Osteocyte (in vitro differentiated cells): ENCODE measurements around the gene HOTAIR. TPM values are rescaled to one million over a fixed set of nuclear protein-coding genes. Genes with fewer than 3 reads are reported as not detected.

Experiments used
- DNase-seq: peaks from one replicate; pipeline ENCODE4 v3.0.0; 2021; ENCODE audit warnings: mixed read lengths; ENCODE audit not compliant: unreplicated experiment; ENCODE audit errors: extremely low spot score
- H3K27ac Mint-ChIP-seq: one replicate; pipeline ENCODE4 v1.8.0; 2021; ENCODE audit warnings: mild to moderate bottlenecking, mixed read lengths; ENCODE audit not compliant: unreplicated experiment
- H3K27me3 Mint-ChIP-seq: one replicate; pipeline ENCODE4 v1.8.0; 2021; ENCODE audit warnings: mixed read lengths; ENCODE audit not compliant: unreplicated experiment
- H3K36me3 Mint-ChIP-seq: one replicate; pipeline ENCODE4 v1.8.0; 2021; ENCODE audit warnings: mixed read lengths; ENCODE audit not compliant: unreplicated experiment
- H3K4me1 Mint-ChIP-seq: one replicate; pipeline ENCODE4 v1.8.0; 2021; ENCODE audit warnings: mixed read lengths; ENCODE audit not compliant: unreplicated experiment
- H3K4me3 Mint-ChIP-seq: one replicate; pipeline ENCODE4 v1.8.0; 2021; ENCODE audit warnings: mild to moderate bottlenecking, moderate library complexity, mixed read lengths; ENCODE audit not compliant: unreplicated experiment
- H3K9me3 Mint-ChIP-seq: one replicate; pipeline ENCODE4 v1.8.0; 2021; ENCODE audit warnings: mixed read lengths; ENCODE audit not compliant: unreplicated experiment
- CTCF ChIP-seq: fragments of 200-600 bp; sonication (generic); IDR thresholded peaks from 2 replicates; pipeline ENCODE4 v1.5.0; 2021; ENCODE audit warnings: antibody characterized with exemption, mild to moderate bottlenecking, moderate library complexity
- total RNA-seq: library from RNA; stranded (reverse); gene quantifications from 2 replicates; pipeline ENCODE4 v1.2.1, GENCODE V29; 2021

The HOTAIR gene
- total RNA-seq, 1 donor from 2014 or later, result not detected

GRCh38 chr12:53984901-53985691 lies 10.3 kb upstream of the HOTAIR start, which contains the start of gene HOXC10:
TSS of gene HOXC10 (plus strand) at chr12:53985146. CDS start at chr12:53985260, 114 bp downstream.
- Mint-ChIP-seq H3K4me3 (no peak within 1 kb of the TSS), H3K4me1 (peaks cover 16% of the 10 kb centered on the region), H3K27me3 (peaks cover 95% of the 10 kb centered on the region), H3K9me3 (no peaks in the 10 kb centered on the region), H3K27ac (no peak within 1 kb of the TSS), H3K36me3 (no peaks in the 10 kb centered on the region)
- DNase-seq, result no peak
- peak; percentile 50 for TF ChIP-seq CTCF

GRCh38 chr12:53983950-53984572 lies 9.3 kb upstream of the HOTAIR start:
- Mint-ChIP-seq H3K4me1 (peaks cover 12% of the 10 kb centered on the region), H3K27ac (no peak overlapping the region), H3K27me3 (peaks cover 95% of the 10 kb centered on the region)

GRCh38 chr12:53983568-53983949 lies 8.8 kb upstream of the HOTAIR start:
- no peaks in the 10 kb centered on the region for H3K36me3 Mint-ChIP-seq
- no peak overlapping the region for H3K4me3 Mint-ChIP-seq
- H3K27me3 Mint-ChIP-seq, result peaks cover 95% of the 10 kb centered on the region
- peaks cover 11% of the 10 kb centered on the region for H3K4me1 Mint-ChIP-seq
- H3K27ac Mint-ChIP-seq, result no peak overlapping the region
- no peaks in the 10 kb centered on the region for H3K9me3 Mint-ChIP-seq
- no peak for TF ChIP-seq CTCF
- DNase-seq, result no peak

More at GRCh38 chr12:53983950-53984572, 9.3 kb upstream of the HOTAIR start:
- TF ChIP-seq CTCF, result no peak
- DNase-seq, result no peak
- H3K36me3 Mint-ChIP-seq, result no peaks in the 10 kb centered on the region
- H3K4me3 Mint-ChIP-seq, result no peak overlapping the region
- no peaks in the 10 kb centered on the region for H3K9me3 Mint-ChIP-seq

DNA sequence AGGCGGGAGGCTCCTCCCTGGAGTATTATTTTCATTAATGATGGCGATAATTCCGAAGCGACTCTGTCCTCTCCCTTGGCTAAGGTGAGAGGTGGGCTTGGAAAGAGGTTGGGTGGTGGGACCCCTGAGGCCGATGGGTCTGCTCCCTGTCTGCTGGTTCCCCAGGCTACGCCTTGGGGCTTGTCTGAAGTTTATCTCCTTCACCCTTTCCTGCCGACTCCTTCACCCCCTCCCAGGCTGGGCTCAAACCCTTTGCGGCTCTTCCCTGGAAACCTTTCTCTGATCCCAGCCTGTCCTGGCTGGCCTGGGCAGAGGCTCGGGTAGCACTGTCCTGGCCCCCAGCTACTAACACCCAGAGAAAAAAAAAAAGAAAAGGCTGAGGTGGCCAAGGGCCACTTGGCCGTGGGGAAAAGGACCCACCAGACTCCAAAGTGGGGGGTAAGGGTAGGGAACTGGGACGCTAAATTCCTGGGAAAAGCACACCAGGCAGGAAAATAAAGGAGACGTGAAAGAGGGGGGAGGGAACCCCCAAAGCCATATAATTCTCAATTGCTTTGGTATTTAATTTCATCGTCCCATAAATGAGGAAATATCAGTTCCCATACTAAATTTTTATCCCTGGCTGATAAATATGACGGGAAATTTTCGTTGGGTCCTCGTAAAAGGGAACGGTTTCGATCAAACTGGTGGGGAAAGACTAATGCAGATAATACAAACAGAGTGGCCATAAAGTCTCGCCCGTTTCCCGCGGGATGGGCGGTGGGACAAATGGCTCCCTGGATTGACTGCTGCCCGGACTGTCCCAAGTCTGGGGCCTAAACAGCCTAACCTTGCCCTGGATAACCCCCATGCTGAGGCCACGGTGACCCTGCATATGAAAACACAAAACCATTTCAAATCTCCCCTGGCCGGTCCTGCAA lies 8.2 kb upstream of the HOTAIR start:
- H3K27ac Mint-ChIP-seq, result no peak overlapping the region
- no peak overlapping the region for H3K4me3 Mint-ChIP-seq
- H3K27me3 Mint-ChIP-seq, result peaks cover 95% of the 10 kb centered on the region
- no peaks in the 10 kb centered on the region for H3K36me3 Mint-ChIP-seq
- H3K9me3 Mint-ChIP-seq, result no peaks in the 10 kb centered on the region
- peaks cover 11% of the 10 kb centered on the region for H3K4me1 Mint-ChIP-seq
- no peak for DNase-seq
- no peak for TF ChIP-seq CTCF
